CD4-positive, alpha-beta T cell treated with Interleukin-10 for 1 hour (primary cell): ENCODE data around the gene CD160.
"Not testable (repeated sequence)": the region's sequence is repeated elsewhere in the genome, so short reads cannot be mapped to it uniquely, and the experiment has no call there.

Experiments
- DNase-seq: peaks from one replicate; pipeline ENCODE4 v3.0.0-alpha.2; 2020

Gene CD160

GRCh38 chr1:145759721-145760120 lies 40.4 kb downstream of the CD160 start:
- no peak for DNase-seq

- not testable (repeated sequence) for DNase-seq
These were observed 41.2 kb downstream of the CD160 start for GRCh38 chr1:145760395-145760949.

- not testable (repeated sequence) for DNase-seq
These were observed 42.2 kb downstream of the CD160 start for GRCh38 chr1:145761498-145761897.

GRCh38 chr1:145762001-145762400 lies 42.7 kb downstream of the CD160 start:
- DNase-seq, result not testable (repeated sequence)

- not testable (repeated sequence) for DNase-seq
These were observed 45.1 kb downstream of the CD160 start for GRCh38 chr1:145764231-145764940.

GRCh38 chr1:145765127-145765526 lies 45.8 kb downstream of the CD160 start:
- DNase-seq, result not testable (repeated sequence)

GRCh38 chr1:145765585-145766360 lies 46.5 kb downstream of the CD160 start:
- not testable (repeated sequence) for DNase-seq

- DNase-seq, result not testable (repeated sequence)
These were observed 47.6 kb downstream of the CD160 start for GRCh38 chr1:145766926-145767325.

GRCh38 chr1:145768004-145768403 lies 48.7 kb downstream of the CD160 start:
- DNase-seq, result not testable (repeated sequence)

- no peak for DNase-seq
These were observed 51.8 kb downstream of the CD160 start for GRCh38 chr1:145771056-145771455.

GRCh38 chr1:145773423-145773822 lies 54.1 kb downstream of the CD160 start:
- no peak for DNase-seq

- DNase-seq, result no peak
These were observed 58.3 kb downstream of the CD160 start for GRCh38 chr1:145777357-145778145.

- DNase-seq, result no peak
These were observed 58.8 kb downstream of the CD160 start for GRCh38 chr1:145778146-145778540.

GRCh38 chr1:145782272-145783099 lies 63.2 kb downstream of the CD160 start:
- no peak for DNase-seq

- DNase-seq, result no peak
These were observed 65.1 kb downstream of the CD160 start for GRCh38 chr1:145784409-145784808.

- no peak for DNase-seq
These were observed 66.2 kb downstream of the CD160 start for GRCh38 chr1:145785547-145785946.

GRCh38 chr1:145786271-145786670 lies 67.0 kb downstream of the CD160 start:
- DNase-seq, result no peak

GRCh38 chr1:145788580-145788979 lies 69.3 kb downstream of the CD160 start:
- no peak for DNase-seq
